HG02610 (cell line): ENCODE data around the gene CDCA5.
A peak's percentile ranks its signal among the peaks of the same experiment; 100 is the strongest.

Experiments used
- ATAC-seq: cut with Tn5 transposase; IDR thresholded peaks from one replicate; pipeline ENCODE4 v1.9.1; 2021; ENCODE audit warnings: mild to moderate bottlenecking, moderate library complexity; ENCODE audit not compliant: unreplicated experiment

The CDCA5 gene

DNA sequence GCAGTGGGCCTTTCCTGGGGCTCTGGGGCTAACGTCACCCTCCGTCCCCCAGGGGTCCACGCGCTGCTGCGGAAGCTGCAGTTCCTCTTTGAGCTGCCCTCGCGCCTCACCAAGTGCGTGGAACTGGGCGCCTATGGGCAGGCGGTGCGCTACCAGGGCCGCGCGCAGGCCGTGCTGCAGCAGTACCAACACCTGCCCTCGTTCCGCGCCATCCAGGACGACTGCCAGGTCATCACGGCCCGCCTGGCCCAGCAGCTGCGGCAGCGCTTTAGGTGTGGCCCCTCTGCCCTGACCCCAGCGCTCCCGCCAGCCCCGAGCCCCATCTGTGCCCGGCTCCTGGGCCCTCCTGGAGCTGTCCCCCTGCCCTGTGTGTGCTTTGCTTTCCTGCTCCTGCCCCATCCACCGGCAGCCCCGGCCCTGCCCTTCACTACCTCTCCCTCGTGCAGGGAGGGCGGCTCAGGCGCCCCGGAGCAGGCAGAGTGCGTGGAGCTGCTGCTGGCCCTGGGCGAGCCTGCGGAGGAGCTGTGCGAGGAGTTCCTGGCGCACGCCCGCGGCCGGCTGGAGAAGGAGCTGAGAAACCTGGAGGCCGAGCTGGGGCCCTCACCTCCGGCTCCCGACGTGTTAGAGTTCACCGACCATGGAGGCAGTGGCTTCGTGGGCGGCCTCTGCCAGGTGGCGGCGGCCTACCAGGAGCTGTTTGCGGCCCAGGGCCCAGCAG, 24.1 kb upstream of the CDCA5 start:
- ATAC-seq: no peak

DNA sequence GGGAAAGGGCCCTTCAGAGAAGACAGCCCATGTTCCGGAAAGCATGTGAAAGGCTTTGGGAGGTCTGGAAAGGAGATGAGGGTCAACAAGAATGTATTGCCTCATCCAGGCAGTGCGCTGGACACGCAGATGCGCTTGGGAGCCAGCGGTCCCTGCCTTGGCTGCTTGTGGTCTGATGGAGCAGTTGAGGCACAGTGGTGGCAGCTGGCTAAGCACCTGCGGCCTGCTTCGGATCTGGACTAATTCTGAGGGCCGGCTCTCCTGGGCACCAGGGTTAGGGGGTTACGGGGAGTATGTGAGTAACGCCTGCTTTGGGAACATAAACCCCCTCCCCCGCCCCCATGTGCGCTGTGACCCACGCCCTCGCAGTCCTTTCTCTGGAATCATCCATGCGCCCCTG, 23.2 kb upstream of the CDCA5 start:
- ATAC-seq: no peak

DNA sequence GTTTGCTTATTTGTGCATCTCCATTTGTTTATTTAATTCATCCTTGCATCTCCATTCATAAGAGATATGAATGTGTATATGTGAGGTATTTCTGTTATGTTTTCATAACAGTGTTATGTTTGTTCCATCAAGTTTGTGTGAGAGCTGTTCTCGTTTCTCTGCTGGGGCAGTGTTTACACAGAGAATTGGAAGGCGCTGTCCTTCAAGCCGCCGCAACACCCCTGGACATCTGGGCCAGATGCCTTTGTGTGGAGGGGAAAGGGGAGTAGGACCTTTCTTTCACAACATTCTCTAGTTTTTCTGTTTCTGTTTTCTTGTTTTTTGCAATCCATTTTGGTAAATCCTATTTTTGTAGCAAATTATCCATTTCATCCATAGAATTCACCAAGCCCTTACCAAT, 20.8 kb upstream of the CDCA5 start:
- no peak for ATAC-seq

DNA sequence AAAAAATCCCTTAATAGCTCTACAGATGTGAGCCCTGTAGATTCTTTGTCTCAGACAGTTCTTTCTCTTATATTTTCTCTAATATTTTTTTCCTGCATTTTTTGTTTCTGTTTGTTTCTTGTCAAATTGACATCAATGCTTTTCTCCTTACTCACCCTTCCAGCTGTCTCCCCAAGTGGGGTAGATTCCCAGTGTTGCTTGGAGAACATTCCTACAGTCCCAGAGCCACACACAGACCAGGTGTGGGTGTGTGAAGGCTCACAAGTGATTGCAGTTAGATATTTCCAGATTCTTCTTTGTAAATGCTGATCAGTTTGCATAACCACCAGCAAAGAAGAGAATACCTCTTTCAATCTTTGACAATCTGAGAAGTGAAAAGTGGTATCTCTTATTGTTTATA, 19.6 kb upstream of the CDCA5 start:
- ATAC-seq: no peak

DNA sequence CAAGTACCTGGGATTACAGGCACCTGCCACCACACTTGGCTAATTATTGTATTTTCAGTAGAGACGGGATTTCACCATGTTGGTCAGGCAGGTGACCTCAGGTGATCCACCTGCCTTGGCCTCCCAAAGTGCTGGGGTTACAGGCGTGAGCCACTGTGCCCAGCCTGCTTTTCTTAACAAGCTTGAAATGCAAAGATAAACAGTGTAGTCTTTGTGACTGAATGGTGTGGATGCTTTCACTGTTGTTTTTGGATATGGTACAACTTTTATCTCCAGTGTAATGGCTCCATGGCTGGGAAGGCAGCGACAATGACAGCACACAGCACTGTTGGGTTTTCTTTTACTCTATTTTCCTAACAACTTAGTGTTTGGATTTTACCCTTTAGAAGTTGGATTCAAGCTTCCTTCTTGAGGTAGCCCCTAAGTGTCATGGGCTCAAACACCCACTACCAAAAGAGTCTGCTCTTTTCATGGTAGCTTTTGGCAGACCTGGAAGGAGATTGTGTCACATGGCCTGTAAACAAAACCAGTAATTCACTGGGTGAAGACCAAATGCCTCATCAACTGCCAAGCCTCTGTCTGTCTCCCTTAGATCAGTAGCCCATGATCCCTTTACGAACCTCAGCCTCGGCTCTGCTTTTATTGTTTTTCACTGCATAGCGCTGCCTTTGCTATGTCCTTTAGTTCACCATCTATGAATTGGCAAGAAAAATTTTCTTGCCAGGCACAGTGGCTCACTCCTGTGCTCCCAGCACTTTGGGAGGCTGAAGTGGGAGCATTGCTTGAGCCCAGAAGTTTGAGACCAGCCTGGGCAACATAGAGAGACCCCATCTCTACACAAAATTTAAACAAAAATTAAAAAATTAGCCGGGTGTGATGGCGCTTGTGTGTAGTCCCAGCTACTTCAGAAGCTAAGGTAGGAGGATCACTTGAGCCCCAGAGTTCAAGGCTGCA, 18.6 kb upstream of the CDCA5 start:
- ATAC-seq: no peak

DNA sequence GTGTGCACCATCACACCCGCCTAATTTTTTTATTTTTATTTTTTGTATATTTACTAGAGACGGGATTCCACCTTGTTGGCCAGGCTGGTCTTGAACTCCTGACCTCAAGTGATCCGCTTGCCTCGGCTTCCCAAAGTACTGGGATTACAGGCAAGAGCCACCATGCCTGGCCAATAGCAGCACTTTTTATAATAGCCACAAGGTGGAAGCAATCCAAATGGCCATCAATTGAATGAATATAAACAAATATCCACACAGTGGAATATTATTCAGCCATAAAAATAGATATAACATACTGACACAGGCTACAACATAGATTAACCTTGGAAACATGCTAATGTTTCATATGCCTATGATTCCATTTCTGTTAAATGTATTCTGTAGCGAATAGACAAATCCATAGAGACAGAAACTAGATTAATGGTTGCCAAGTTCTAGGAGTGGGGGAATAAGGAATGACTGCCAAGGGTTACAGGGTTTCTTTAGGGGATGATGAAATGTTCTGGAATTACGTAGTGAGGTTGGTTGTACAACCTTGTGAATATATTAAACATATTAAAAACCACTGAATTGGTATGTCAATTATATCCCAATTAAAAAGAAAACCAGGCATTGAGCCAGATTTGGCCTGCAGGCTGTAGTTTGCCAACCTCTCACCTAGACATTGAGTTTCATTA, 17.0 kb upstream of the CDCA5 start:
- no peak for ATAC-seq

DNA sequence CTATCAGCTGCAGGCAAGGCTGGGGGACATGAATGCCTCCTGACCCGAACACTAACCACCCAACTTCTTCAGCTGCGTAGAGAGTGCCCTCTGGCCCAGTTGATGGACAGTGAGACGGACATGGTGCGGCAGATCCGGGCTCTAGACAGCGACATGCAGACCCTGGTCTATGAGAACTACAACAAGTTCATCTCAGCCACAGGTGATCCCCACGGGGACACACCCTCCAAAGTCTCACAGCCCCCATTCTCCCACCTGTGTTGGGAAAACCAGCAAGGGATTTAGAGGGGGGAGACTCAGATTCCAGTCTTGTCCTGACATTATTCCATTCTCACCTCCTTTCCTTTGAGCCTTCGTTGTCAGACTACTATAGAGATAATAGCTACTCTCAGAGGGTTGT, 13.1 kb upstream of the CDCA5 start:
- ATAC-seq: no peak

DNA sequence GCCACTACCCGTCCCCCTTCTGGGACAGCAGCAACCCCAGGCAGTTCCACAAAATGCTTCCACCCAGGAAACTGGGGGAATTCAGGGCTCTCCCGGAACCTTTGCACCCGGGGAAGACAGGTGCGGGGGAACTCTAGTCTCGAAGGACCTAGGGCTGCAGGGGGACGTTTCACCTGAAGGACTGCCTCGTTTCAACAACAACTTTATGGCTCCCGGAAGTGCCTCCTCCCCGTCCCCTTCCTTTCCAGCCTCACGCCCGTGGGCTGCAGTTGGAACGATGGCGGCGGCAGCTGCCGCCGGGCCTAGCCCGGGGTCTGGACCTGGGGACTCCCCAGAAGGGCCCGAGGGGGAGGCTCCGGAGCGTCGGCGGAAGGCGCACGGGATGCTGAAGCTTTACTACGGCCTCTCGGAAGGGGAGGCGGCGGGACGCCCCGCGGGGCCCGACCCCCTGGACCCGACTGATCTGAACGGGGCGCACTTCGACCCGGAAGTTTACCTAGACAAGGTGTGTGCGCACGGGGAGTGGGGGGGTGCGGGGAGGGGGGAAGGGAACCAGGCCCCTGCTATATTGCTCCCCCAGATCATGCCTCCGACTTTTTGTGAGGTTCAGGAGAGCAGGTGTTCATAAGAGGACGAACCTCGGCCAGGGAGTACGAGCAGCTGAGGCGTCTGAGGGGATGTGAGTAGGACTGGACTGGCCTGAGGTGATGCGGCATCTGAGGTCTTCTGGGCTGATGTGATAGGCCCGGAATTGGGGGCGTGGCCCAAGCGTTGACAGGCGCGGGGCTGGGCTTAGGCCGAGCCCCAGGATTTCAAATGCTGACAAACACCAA, 12.3 kb upstream of the CDCA5 start, which contains the start of gene VPS51:
VPS51 (plus strand) TSS at position 241 of the 833 bp plus-strand sequence; CDS start at position 278, 37 bp downstream.
- peak; percentile 71 for ATAC-seq

DNA sequence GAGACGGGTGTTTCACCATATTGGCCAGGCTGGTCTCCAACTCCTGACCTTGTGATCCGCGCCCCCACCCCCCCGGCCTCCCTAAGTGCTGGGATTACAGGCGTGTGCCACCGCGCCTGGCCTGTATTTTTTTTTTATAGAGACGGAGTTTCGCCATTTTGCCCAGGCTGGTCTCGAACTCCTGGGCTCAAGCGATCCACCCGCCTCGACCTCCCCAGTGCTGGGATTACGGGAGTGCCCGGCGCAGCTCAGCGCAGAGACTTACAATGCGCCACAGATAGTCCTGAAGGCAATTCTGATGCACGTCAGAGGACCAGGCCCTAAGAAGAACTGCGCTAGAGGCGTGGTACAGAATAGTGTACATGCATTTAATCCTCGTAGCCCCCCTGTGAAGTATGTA, 11.6 kb upstream of the CDCA5 start:
- ATAC-seq: no peak

DNA sequence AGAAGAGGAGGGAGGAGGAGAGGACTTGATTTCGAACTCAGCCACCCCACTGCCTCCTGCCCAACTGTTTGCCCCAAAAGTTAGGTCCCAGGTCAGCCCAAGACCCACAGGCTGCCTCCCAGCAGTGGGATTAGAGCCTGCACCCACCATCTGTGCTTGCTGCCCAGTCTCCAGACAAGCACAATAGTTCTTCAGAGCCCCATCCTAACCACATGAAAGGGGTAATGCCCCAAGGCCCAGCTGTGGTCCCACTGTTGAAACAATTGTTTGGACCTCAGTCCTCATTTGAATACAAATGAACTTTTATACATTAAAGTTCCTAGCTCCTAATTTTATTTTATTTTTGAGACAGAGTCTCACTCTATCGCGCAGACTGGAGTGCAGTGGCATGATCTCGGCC, 6.8 kb upstream of the CDCA5 start:
- ATAC-seq: no peak

DNA sequence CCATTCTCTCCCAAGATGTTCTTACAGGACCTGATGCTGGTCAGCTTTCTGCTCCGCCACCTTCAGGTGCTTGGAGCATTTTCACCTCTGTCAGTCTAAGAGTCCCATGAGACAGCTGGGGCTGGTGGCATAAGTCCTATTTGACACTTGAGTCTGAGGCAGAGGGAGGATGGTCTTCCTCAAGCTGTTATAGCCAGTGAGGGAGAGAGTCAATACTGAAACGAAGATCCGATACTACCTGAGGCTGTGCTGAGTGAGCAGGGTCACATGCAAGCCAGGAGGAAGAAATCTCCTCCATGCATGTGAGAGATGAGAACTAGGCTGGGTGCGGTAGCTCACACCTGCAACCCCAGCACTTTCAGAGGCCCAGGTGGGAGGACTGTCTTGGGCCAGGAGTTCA, 5.8 kb upstream of the CDCA5 start:
- ATAC-seq: no peak

DNA sequence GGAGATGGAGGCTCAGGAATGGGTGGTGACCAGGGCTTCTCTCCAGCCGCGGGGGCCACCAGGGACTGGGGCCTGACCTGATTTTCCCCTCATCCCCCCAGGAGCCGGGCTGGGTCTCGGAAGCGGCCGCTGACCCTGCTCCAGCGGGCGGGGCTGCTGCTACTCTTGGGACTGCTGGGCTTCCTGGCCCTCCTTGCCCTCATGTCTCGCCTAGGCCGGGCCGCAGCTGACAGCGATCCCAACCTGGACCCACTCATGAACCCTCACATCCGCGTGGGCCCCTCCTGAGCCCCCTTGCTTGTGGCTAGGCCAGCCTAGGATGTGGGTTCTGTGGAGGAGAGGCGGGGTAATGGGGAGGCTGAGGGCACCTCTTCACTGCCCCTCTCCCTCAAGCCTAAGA, 4.0 kb upstream of the CDCA5 start:
- no peak for ATAC-seq

DNA sequence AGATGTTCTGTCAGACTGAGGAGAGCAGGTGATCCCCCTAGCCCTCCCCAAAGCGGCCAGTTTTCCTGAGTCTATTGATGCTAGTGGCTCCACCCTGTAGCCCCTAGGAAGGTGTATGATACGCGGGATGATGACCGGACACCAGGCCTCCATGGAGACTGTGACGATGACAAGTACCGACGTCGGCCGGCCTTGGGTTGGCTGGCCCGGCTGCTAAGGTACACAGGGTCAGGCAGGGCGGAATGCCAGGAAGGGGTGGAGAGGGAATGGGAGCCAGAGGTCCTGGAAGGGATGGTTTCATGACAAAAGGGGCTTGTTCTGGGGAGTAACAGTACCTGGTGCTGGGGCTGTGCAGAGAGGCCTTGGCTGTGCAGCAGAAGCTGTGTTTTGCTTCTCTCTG, 3.4 kb upstream of the CDCA5 start:
- ATAC-seq: no peak

DNA sequence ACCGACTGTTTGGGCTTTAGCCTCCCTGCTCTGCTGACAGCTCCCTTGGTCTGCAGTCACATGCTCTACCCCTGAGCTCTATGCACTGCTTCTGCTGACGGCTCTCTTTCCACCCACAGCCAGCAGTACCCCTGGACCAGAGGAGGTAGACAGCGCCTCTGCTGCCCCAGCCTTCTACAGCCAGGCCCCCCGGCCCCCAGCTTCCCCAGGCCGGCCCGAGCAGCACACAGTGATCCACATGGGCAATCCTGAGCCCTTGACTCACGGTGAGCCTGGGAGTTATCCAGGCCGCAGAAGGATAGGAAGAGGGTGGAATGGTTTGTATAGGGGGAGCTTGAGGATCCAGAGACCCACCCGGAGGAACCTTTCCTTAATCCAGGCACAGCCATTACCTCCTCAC, 3.0 kb upstream of the CDCA5 start:
- ATAC-seq: no peak

DNA sequence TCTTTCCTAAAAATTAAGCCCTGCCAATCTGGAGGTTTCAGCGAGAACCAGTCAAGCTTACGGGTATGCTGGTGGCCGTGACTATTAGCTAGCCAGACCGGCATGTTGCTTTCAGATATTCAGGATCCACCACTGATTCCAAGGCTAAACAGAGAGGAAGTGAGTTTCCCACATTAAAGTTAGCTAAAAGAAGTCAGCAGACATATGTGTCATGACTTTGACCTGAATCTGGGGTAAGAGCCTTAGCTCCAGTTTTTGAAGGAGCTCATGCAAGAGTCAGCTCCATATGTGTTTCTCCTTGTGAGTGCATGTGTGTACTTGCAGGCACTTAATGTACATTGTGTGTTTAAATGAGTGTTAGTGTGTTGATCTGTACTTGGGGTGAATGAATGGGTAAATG, 1.6 kb upstream of the CDCA5 start:
- no peak for ATAC-seq

DNA sequence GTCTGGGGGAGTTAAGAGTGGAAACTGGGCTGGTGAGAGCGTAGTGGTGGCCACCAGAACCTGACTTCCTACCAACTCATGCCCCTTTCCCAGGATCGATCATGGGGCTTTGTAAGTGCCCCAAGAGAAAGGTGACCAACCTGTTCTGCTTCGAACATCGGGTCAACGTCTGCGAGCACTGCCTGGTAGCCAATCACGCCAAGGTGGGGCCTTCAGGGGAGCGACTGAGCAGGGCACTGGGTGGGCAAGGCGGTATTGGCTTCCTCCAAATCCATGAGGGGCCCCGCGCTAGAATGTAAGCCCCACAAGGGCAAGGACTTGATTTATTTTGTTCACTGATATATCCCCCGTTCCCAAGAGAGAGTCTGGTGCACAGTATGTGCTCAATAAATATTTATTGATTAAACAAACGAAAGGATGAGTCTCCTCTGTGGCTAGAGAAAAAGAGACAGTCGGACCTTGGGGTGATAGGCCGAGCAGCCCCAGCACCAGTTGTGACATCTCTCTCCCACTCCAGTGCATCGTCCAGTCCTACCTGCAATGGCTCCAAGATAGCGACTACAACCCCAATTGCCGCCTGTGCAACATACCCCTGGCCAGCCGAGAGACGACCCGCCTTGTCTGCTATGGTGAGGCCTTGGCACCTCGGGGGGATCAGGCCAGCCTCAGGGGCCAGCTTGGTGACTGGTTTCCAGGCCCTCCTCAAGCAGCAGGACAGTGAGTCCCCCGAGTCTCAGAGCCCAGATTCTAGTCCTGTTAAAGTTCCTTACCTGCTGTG, 947 bp upstream of the CDCA5 start:
- ATAC-seq: no peak

DNA sequence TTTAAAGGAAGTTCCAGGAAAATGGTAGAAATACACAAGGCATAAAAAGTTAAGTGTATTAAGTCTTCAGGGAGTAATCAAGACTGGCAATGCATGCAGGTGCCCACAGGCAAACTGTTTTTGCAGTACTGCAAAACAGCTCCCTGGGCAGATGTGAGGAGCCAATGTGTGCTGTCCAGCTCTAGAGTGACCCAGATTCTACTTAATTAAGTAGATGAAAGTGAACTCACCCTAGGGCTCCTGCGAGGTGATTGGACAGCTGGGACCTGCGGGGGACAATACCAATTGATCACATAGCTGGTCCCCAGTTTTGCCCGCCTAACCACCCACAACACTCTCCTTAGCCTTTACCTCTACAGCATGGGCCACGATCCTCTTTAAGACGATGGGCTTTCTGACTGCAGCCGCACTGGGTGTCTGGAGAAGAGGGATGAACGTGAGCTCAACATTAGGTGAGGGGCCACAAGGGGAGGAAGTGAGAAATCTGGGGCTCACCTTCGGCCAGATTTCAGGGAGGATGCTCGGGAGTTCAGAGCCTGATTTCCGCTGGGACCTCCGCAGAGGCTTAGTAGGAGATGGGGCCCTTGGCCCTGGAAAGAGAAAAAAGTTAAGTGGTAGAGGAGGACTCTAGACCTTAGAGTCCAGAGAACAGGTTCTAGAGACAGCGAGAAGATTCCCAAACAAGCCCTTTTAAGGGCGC, 556 bp downstream of the CDCA5 start:
- peak; percentile 9 for ATAC-seq

DNA sequence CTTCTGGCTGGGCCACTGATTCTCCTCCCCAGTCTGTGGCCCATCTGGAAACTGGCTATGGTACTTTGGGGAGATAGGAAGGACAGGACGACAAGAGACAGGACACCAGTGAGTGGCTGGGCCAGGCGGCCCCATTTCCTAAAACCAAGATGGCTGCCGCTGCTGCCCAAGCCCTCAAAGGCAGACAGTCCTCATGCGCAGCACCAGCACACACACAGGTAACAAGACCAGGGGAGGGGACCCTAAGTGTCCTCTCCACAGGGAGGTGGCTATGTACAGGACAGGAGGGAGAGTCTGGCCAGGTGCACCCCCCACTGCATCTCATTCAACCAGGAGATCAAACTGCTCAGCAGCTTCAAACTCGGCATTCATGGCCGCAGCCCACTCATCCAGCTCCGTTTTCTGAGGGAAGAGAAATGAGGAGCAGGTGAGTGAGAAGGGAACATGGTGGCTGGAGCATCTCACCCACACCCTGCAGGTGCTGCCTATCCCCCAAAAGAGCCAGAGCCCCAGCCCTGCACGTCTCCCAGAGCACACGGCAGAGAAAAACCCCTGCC, 5.0 kb downstream of the CDCA5 start:
- ATAC-seq: no peak

DNA sequence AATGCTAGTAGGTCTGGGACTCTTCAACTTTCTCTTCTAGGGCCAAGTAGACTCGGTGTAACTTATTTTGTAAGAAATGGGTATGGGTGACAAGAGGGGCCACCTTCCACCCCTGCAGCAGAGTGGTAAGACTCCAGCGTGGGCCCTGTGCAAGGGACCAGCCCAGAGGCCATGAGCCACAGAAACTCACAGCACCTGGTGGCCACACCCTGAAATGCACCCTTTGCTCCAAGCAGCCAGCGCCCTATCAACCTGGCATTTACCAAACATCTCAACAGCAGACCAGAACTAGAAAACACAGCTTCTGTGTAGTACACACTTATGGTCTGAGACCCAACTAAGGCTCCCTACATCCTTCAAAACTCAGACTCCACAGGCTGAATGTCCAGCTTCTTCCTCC, 5.7 kb downstream of the CDCA5 start:
- ATAC-seq: no peak
